ENCODE measurements around the gene LINC00632.

GRCh38 chrX:140817943-140818342, 108.4 kb downstream of the LINC00632 start:
- TF ChIP-seq POLR2A (IDR thresholded peaks at IDR 0.05) (no peak), CTCF (IDR thresholded peaks at IDR 0.05) (peak in 2 of 3 experiments; percentile 21 to 45)

All from testis (tissue), 2 donors.